Measurements from ENCODE around the gene IL17A. TPM values are rescaled to one million over a fixed set of nuclear protein-coding genes. Genes with fewer than 3 reads are reported as not detected.

The IL17A gene
- total and polyA plus RNA-seq, 7 donors, result not detected

DNA sequence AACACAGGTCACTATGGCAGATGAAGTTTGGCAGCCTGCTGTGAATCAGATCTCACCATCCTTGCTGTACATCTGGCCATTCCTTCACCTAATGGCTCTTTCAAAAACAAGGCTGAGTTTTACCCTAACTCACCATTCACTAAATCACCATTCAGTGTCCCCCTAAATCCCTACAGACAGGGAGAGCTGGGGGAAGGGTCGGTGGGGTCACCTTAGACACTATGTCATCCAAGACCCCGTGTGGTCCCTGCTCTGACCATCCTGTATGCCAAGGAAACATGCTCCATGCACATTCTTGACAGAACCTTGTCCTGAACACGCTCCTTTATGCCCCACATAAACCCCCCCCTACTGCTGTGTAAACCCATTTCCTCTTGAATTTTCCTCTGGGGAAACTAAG lies 31.8 kb upstream of the IL17A start:
- no peak for TF ChIP-seq CTCF (IDR thresholded peaks at IDR 0.05)
- no peak overlapping the region for H3K4me3 ChIP-seq

GRCh38 chr6:52155791-52156576 lies 30.2 kb upstream of the IL17A start:
- no peak for DNase-seq
- Histone ChIP-seq H3K27me3 (ENCODE audit: insufficient read depth in 3 of 3, low read length in 2 of 3) (no peaks in the 10 kb centered on the region), H3K4me3 (no peak overlapping the region), H3K36me3 (ENCODE audit: insufficient read depth in 1 of 2, low read depth in 1 of 2) (no peaks in the 10 kb centered on the region), H3K27ac (peak overlapping the region; percentile 27), H3K4me1 (peaks cover 7% of the 10 kb centered on the region), H3K9me3 (no peaks in the 10 kb centered on the region)
- no peak for TF ChIP-seq CTCF (IDR thresholded peaks at IDR 0.05)
- intact Hi-C loops (cut with DNase I), result loop anchor here (10.0 kb wide), 2 partner anchors 109 to 839 kb away; partner anchors contain the start of gene GSTA4 (in 1 of the 2)
- ATAC-seq, result peak; percentile 37 to 74 (median 53)
- 42 to 44% (median 43%) methylated on average over 7 of the region's 7 CpGs for WGBS, 3 donors

More for the DNA sequence above, 31.8 kb upstream of the IL17A start:
- Histone ChIP-seq H3K36me3 (ENCODE audit: insufficient read depth in 1 of 2, low read depth in 1 of 2) (peaks cover 0 to 1% of the 10 kb centered on the region in 2 donors), H3K27ac (no peak overlapping the region), H3K9me3 (no peaks in the 10 kb centered on the region), H3K4me1 (peaks cover 7% of the 10 kb centered on the region), H3K27me3 (ENCODE audit: insufficient read depth in 3 of 3, low read length in 2 of 3) (no peaks in the 10 kb centered on the region)
- ATAC-seq (no peak), DNase-seq (no peak)
- intact Hi-C loops (cut with DNase I), result loop anchor here (10.0 kb wide), 2 partner anchors 110 to 840 kb away; partner anchors contain the start of gene GSTA4 (in 1 of the 2)
- WGBS, 3 donors, result 54 to 62% (median 55%) methylated on average over 3 of the region's 3 CpGs

DNA sequence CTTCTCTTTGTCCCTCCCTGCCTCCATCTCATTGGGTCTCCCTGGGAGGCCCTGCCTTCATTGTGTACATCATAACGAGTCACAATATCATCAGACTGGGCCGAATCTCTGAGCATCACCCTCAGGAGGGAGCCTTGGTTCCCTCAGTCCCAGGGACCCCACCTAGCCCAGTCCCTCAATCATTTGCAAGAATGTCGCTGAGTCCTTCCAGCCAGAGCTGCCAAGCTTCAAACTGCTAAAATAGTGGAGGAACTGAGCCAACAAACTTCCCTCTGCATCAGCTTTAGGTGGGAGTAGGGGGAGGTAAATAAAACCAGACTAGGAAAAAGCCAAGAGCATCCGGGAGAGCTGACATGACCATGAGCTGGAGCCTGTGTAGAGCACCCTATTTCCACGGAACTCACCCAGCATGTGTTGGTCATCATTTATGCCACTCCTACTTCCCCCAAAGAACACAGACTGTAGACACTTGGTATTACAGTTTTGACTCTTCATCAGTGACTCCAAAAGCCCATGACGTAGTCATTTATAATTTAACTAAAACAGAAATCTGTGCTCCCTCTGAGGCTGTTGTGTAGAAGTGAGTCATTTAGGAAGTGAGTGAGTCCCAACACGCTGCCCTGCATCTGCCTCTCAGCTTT lies 28.8 kb upstream of the IL17A start:
- H3K4me1 ChIP-seq, result peaks cover 7% of the 10 kb centered on the region
- H3K36me3 ChIP-seq (ENCODE audit: insufficient read depth in 1 of 2, low read depth in 1 of 2), result no peaks in the 10 kb centered on the region
- intact Hi-C loops (cut with DNase I), result loop anchor here (10.0 kb wide), 2 partner anchors 107 to 837 kb away; partner anchors contain the start of gene GSTA4 (in 1 of the 2)
- 70 to 75% (median 73%) methylated on average over 7 of the region's 7 CpGs for WGBS, 3 donors
- H3K9me3 ChIP-seq, result no peaks in the 10 kb centered on the region
- H3K4me3 ChIP-seq, result no peak overlapping the region
- no peak overlapping the region for H3K27ac ChIP-seq
- TF ChIP-seq CTCF (IDR thresholded peaks at IDR 0.05), result no peak
- DNase-seq (no peak), ATAC-seq (no peak)
- H3K27me3 ChIP-seq (ENCODE audit: insufficient read depth in 3 of 3, low read length in 2 of 3), result no peaks in the 10 kb centered on the region

- no peak for TF ChIP-seq CTCF (IDR thresholded peaks at IDR 0.05)
- Histone ChIP-seq H3K9me3 (no peaks in the 10 kb centered on the region), H3K27ac (no peak overlapping the region), H3K4me3 (no peak overlapping the region), H3K27me3 (ENCODE audit: insufficient read depth in 3 of 3, low read length in 2 of 3) (no peaks in the 10 kb centered on the region), H3K36me3 (ENCODE audit: insufficient read depth in 1 of 2, low read depth in 1 of 2) (no peaks in the 10 kb centered on the region), H3K4me1 (peaks cover 7% of the 10 kb centered on the region)
- intact Hi-C loops (cut with DNase I), result no loop called here
- no peak for ATAC-seq
- DNase-seq, result no peak
- 78 to 85% (median 80%) methylated on average over 4 of the region's 4 CpGs for WGBS, 3 donors
Observed at GRCh38 chr6:52160472-52161104, 25.6 kb upstream of the IL17A start.

All from psoas muscle (tissue), 8 donors.